H1 (cell line): ENCODE measurements around the gene SNX19. TPM values are rescaled to one million over a fixed set of nuclear protein-coding genes. Genes with fewer than 3 reads are reported as not detected.

Source experiments
- CHD7 ChIP-seq: fragments of 300-600 bp; sonication (generic); IDR thresholded peaks from 2 replicates; pipeline ENCODE4 v1.7.1; 2012; ENCODE audit warnings: low read length, moderate library complexity, mild to moderate bottlenecking, inconsistent platforms; ENCODE audit not compliant: insufficient replicate concordance
- RAD21 ChIP-seq, 2 experiments: IDR thresholded peaks in 1 of 2; conservative IDR thresholded peaks in 1 of 2; 2 replicates each; pipeline ENCODE4 v1.6.1; 2011; ENCODE audit warnings: low read depth in 2 of 2, low read length in 2 of 2, improper control_type of control experiment in 1 of 2, inconsistent platforms in 1 of 2, mild to moderate bottlenecking in 1 of 2, moderate library complexity in 1 of 2
- TEAD4 ChIP-seq: IDR thresholded peaks from 2 replicates; pipeline ENCODE4 v1.6.1; 2012; ENCODE audit warnings: low read depth, low read length, inconsistent platforms, mixed read lengths
- polyA plus RNA-seq, 7 experiments: library from polyadenylated mRNA; depleted of rRNA in 3 of 7; stranded (reverse) in 5 of 7; unstranded in 2 of 7; fragments of >200 nt in 5 of 7; fragments of 200-250 nt in 2 of 7; gene quantifications; 1 replicate in 5 of 7; 2 replicates in 1 of 7; 4 replicates in 1 of 7; pipeline versions ENCODE4 v1.2.1 to v1.2.3, GENCODE V29; 2011 to 2013; ENCODE audit warnings: missing spikeins in 2 of 7, mixed read lengths in 2 of 7
- total RNA-seq: library from RNA; stranded (reverse); fragmentation: NEBNext Ultra II Directional; extraction: Animal tissue kit (Norgen Biotek cat#: 25700); gene quantifications from 2 replicates; pipeline ENCODE4 v1.2.1, GENCODE V29; 2021

SNX19 gene
- total and polyA plus RNA-seq, 2 of the 8 experiments (the other 6 are each of a cell fraction or from before 2014, with no cell fraction given), result 15.0 to 25.2 TPM

- TF ChIP-seq TEAD4, result 0 out of 2 replicates have a peak, but pooled peaks have one; percentile 49
- TF ChIP-seq RAD21 (IDR thresholded peaks at IDR 0.05 in 1 of 2, conservative IDR thresholded peaks at IDR 0.05 in 1 of 2; ENCODE audit: low read depth in 2 of 2, low read length in 2 of 2), result peak; percentile 84 to 86
- no peak for TF ChIP-seq CHD7
Measured at GRCh38 chr11:130894322-130895025, 21.8 kb downstream of the SNX19 start (continued).
